ENCODE measurements around the gene UBE2D3.

- TF ChIP-seq POLR2AphosphoS5 (IDR thresholded peaks at IDR 0.05): no peak
- TF ChIP-seq CTCF (IDR thresholded peaks at IDR 0.05): no peak
- TF ChIP-seq POLR2A (IDR thresholded peaks at IDR 0.05): no peak
- no peak for TF ChIP-seq EP300 (IDR thresholded peaks at IDR 0.05)
Observed at GRCh38 chr4:102862747-102863146, 35.4 kb upstream of the UBE2D3 start.

All from suprapubic skin (tissue), 4 donors.